HFFc6 (cell line): ENCODE measurements around the gene MTHFR. TPM values are rescaled to one million over a fixed set of nuclear protein-coding genes. Genes with fewer than 3 reads are reported as not detected.

Experiments used
- DNase-seq: peaks from one replicate; pipeline ENCODE4 v3.0.0-alpha.2; 2018
- H3K27ac Mint-ChIP-seq: 2 replicates; pipeline ENCODE4 v1.8.0; 2020; ENCODE audit warnings: mild to moderate bottlenecking, mixed read lengths
- H3K27me3 Mint-ChIP-seq: 2 replicates; pipeline ENCODE4 v1.8.0; 2021; ENCODE audit warnings: mild to moderate bottlenecking, moderate library complexity, mixed read lengths; ENCODE audit not compliant: insufficient read depth
- H3K36me3 Mint-ChIP-seq: 2 replicates; pipeline ENCODE4 v1.8.0; 2021; ENCODE audit warnings: low read depth, mixed read lengths
- H3K4me1 Mint-ChIP-seq: 2 replicates; pipeline ENCODE4 v1.8.0; 2020; ENCODE audit warnings: low read depth, mixed read lengths
- H3K4me3 Mint-ChIP-seq: 2 replicates; pipeline ENCODE4 v1.8.0; 2020; ENCODE audit warnings: mild to moderate bottlenecking, moderate library complexity, mixed read lengths
- H3K9me3 Mint-ChIP-seq: 2 replicates; pipeline ENCODE4 v1.8.0; 2020; ENCODE audit warnings: mild to moderate bottlenecking, mixed read lengths
- CTCF ChIP-seq: fragments of 200-600 bp; sonication (generic); IDR thresholded peaks from 2 replicates; pipeline ENCODE4 v1.5.0; 2021; ENCODE audit warnings: antibody characterized with exemption, mild to moderate bottlenecking
- total RNA-seq, 6 experiments: library from RNA; stranded (reverse); fragmentation: NEBNext Ultra II Directional; extraction: Animal tissue kit (Norgen Biotek cat#: 25700); gene quantifications; 2 replicates in 1 of 6; 3 replicates in 5 of 6; pipeline ENCODE4 v1.2.3, GENCODE V29; 2021

MTHFR gene
- total RNA-seq, 6 experiments from 2014 or later = 9.4 to 11.7 (median 10.5) TPM

- no peak overlapping the region for H3K4me3 Mint-ChIP-seq
- no peak for TF ChIP-seq CTCF
- no peaks in the 10 kb centered on the region for H3K36me3 Mint-ChIP-seq
- no peaks in the 10 kb centered on the region for H3K4me1 Mint-ChIP-seq
- peaks cover 27% of the 10 kb centered on the region for H3K27me3 Mint-ChIP-seq
- H3K9me3 Mint-ChIP-seq = no peaks in the 10 kb centered on the region
- no peak overlapping the region for H3K27ac Mint-ChIP-seq
- DNase-seq = no peak
Measured at GRCh38 chr1:11767922-11768704, 37.7 kb downstream of the MTHFR start.

- H3K27ac Mint-ChIP-seq = no peak overlapping the region
- no peak for TF ChIP-seq CTCF
- DNase-seq = no peak
- no peaks in the 10 kb centered on the region for H3K9me3 Mint-ChIP-seq
- no peaks in the 10 kb centered on the region for H3K36me3 Mint-ChIP-seq
- no peak overlapping the region for H3K4me3 Mint-ChIP-seq
- peaks cover 40% of the 10 kb centered on the region for H3K27me3 Mint-ChIP-seq
- no peaks in the 10 kb centered on the region for H3K4me1 Mint-ChIP-seq
Measured at GRCh38 chr1:11766429-11766776, 39.4 kb downstream of the MTHFR start.

GRCh38 chr1:11765661-11766428 is 39.9 kb downstream of the MTHFR start:
- Mint-ChIP-seq H3K9me3 (no peaks in the 10 kb centered on the region), H3K27ac (no peak overlapping the region)
- no peak for TF ChIP-seq CTCF

GRCh38 chr1:11764519-11764918 is 41.2 kb downstream of the MTHFR start:
- no peak overlapping the region for H3K27ac Mint-ChIP-seq
- peaks cover 48% of the 10 kb centered on the region for H3K27me3 Mint-ChIP-seq

More at GRCh38 chr1:11765661-11766428, 39.9 kb downstream of the MTHFR start:
- Mint-ChIP-seq H3K4me1 (no peaks in the 10 kb centered on the region), H3K27me3 (peaks cover 44% of the 10 kb centered on the region), H3K36me3 (no peaks in the 10 kb centered on the region), H3K4me3 (no peak overlapping the region)
- no peak for DNase-seq

GRCh38 chr1:11764115-11764514 is 41.6 kb downstream of the MTHFR start:
- H3K27ac Mint-ChIP-seq = no peak overlapping the region

More at GRCh38 chr1:11764519-11764918, 41.2 kb downstream of the MTHFR start:
- no peak overlapping the region for H3K4me3 Mint-ChIP-seq
- no peaks in the 10 kb centered on the region for H3K36me3 Mint-ChIP-seq
- H3K4me1 Mint-ChIP-seq = no peaks in the 10 kb centered on the region
- H3K9me3 Mint-ChIP-seq = no peaks in the 10 kb centered on the region
- DNase-seq = no peak
- no peak for TF ChIP-seq CTCF

More at GRCh38 chr1:11764115-11764514, 41.6 kb downstream of the MTHFR start:
- no peak overlapping the region for H3K4me3 Mint-ChIP-seq
- H3K27me3 Mint-ChIP-seq = peaks cover 48% of the 10 kb centered on the region
- no peaks in the 10 kb centered on the region for H3K36me3 Mint-ChIP-seq
- H3K9me3 Mint-ChIP-seq = no peaks in the 10 kb centered on the region
- DNase-seq = no peak
- no peak for TF ChIP-seq CTCF
- H3K4me1 Mint-ChIP-seq = no peaks in the 10 kb centered on the region
